GM13976 (cell line): ENCODE results near the gene NRF1.
"Not testable (repeated sequence)": the region's sequence is repeated elsewhere in the genome, so short reads cannot be mapped to it uniquely, and the experiment has no call there.

Experiments
- DNase-seq: peaks from one replicate; pipeline ENCODE4 v3.0.0; 2012; ENCODE audit warnings: low spot score
- in situ Hi-C: fragments of 300-500 bp; cut with MboI; formaldehyde crosslinking; loops from one replicate; pipeline ENCODE4 v1.12.0; 2022; ENCODE audit warnings: low sequenced_read_pairs, mixed read lengths, inconsistent platforms; ENCODE audit not compliant: unreplicated experiment
- TF ChIP-seq, protein P1 (sequence below): IDR thresholded peaks from 2 replicates; pipeline ENCODE4 v1.5.1; 2012; ENCODE audit warnings: borderline replicate concordance, mild to moderate bottlenecking; ENCODE audit not compliant: insufficient read depth; ENCODE audit errors: extremely low read depth, missing control alignments, control extremely low read depth

Gene NRF1

DNA sequence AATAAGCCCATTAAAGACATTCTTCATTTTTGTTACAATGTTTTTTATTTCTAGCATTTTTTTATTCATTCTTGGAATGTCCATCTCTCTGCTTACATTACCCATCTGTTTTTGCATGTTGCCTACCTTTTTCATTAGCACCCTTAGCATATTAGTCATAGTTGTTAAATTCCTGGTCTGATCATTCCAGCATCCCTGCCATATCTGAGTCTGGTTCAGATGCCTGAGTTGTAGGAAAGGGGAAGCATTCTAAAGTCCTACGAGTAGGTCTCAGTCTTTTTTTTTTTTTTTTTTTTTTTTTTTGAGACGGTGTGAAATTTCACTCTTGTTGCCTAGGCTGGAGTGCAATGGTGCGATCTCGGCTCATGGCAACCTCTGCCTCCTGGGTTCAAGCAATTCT lies 19.7 kb upstream of the NRF1 start:
- TF ChIP-seq, protein P1, sequence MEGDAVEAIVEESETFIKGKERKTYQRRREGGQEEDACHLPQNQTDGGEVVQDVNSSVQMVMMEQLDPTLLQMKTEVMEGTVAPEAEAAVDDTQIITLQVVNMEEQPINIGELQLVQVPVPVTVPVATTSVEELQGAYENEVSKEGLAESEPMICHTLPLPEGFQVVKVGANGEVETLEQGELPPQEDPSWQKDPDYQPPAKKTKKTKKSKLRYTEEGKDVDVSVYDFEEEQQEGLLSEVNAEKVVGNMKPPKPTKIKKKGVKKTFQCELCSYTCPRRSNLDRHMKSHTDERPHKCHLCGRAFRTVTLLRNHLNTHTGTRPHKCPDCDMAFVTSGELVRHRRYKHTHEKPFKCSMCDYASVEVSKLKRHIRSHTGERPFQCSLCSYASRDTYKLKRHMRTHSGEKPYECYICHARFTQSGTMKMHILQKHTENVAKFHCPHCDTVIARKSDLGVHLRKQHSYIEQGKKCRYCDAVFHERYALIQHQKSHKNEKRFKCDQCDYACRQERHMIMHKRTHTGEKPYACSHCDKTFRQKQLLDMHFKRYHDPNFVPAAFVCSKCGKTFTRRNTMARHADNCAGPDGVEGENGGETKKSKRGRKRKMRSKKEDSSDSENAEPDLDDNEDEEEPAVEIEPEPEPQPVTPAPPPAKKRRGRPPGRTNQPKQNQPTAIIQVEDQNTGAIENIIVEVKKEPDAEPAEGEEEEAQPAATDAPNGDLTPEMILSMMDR: no peak
- in situ Hi-C loops: no loop called here
- DNase-seq: no peak

DNA sequence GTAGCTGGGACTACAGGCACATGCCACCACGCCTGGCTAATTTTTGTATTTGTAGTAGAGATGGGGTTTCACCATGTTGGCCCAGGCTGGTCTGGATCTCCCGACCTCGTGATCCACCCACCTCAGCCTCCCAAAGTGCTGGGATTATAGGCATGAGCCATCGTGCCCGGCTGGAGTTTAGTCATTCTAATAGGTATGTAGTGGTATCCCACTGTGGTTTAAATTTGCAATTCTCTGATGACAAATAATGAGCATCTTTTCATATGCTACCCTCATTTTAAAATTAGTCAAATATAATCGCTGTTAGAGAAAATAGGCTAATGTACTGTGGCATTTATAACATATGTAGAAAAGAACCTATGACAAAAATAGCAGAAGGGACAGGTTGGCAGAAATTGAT lies 15.1 kb upstream of the NRF1 start:
- DNase-seq: not testable (repeated sequence)

DNA sequence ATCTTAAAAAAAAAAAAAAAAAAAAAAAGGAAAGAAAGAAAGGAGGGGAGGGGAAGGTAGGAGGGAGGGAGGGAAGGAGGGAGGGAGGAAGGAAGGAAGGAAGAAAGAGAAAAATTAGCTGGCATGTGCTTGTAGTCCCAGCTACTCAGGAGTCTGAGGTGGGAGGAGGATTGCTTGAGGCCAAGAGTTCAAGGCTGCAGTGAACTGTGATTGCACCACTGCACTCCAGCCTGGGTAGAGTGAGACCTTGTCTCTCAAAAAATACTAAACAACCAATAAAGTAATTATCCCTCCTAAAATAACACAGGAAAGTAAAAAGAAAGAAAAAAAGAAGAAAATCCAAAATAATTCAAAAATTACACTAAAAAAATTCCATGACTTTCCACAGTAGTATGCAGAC lies 13.8 kb upstream of the NRF1 start:
- TF ChIP-seq, protein P1: no peak
- in situ Hi-C loops: no loop called here
- no peak for DNase-seq

More for the DNA sequence above, 15.1 kb upstream of the NRF1 start:
- in situ Hi-C loops: not testable (repeated sequence)

DNA sequence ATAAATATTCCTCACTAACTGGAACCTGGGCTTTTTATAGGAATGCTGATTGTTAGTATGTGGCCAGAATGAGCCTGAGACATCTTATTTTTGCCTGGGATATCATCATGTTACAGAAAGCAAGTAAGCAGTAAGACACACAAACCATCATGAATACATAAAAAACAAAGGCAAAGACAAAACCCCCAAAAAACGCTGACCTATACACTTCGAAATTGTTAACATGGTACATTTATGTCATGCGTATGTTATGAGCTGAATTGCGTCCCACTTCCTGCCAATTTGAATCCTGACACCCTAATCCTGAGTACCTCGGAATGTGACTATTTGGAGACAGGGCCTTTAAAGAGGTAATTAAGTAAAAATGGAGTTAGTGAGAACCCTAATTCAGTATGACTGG lies 12.3 kb upstream of the NRF1 start:
- in situ Hi-C loops: no loop called here
- TF ChIP-seq, protein P1: no peak
- no peak for DNase-seq

DNA sequence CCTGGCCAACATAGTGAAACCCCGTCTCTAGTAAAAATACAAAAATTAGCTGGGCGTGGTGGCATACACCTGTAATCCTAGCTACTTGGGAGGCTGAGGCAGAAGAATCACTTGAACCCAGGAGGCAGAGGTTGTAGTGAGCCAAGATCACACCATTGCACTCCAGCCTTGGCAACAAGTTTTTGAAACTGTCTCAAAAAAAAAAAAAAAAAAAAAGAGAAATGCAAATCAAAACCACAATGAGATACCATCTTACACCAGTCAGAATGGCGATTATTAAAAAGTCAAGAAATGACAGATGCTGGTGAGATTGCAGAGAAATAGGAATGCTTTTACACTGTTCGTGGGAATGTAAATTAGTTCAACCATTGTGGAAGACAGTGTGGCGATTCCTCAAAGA lies 7.9 kb upstream of the NRF1 start:
- in situ Hi-C loops: not testable (repeated sequence)

DNA sequence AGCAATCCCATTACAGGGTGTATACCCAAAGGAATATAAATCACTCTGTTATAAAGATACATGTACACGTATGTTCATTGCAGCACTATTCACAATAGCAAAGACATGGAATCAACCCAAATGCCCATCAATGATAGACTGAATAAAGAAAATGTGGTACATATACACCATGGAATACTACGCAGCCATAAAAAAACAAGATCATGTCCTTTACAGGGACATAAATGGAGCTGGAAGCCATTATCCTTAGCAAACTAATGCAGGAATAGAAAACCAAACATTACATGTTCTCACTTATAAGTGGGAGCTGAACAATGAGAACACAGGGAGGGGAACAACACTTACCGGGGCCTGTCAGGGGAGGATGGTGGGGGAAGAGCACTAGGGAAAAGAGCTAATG lies 7.5 kb upstream of the NRF1 start:
- DNase-seq, in situ Hi-C loops: not testable (repeated sequence)

More for the DNA sequence above, 7.9 kb upstream of the NRF1 start:
- DNase-seq: not testable (repeated sequence)

DNA sequence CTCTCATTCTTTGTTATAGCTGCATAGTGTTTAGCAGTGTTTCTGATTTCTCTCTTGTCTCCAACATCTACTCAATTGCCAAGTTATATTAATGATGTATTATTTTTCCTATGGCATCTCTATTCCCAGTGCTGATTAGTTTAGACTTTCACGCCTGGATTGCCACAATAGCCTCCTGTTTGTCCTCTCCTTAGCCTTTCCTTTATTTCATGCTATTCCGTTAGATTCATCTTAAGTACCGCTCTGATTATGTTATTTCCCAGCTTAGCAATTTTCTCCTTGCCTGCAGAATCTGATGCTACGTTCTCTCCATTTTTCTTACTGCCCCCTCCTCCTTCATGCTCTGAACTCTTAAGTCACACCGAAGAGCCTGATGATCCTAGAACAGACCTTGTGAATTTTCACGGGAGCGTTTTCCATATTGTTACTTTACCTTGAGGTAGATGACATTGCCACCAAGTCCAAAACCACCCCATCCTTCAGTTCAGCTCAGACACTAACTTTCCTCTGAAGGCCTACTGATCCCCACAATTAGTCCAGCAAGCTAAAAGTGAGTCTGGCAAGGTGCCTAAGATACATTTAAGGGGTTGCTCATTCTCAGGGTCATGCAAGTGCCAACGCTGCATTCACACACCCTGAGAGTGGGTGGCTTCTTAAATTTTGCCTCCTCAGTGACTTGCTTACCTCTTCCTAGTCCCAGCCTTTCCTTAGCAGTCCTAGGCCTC lies 6.6 kb upstream of the NRF1 start:
- no peak for DNase-seq
- in situ Hi-C loops: no loop called here
- TF ChIP-seq, protein P1: no peak

DNA sequence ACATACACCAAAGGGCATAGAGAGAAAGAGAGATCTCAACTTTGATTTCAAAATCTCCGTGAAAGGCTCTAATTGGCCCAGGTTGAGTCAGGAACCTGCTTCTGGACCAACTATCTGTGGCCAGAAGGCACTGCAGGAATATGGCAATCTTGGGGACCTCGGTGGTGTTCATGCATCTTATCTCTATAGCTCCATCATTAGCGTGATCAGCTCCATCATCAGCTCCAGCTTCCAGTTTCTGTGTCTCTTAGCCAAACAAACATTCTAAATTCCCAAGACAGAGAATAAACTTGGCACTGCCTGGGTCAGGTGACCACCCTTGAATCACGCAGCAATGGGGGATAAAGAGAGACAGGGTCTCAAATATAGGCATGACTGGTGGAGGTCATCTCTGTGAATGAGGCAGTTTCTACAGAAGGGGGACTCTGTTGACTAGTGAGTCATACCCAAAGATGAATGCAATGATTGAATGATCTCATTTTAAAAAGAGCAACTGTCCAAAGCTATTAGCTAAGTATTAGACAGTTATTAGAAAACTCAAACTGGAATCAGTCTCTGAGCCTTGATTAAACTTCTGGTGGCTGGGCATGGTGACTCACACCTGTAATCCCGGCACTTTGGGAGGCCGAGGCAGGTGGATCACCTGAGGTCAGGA lies 5.4 kb upstream of the NRF1 start:
- peak; percentile 41 for DNase-seq
- TF ChIP-seq, protein P1: no peak
- in situ Hi-C loops: no loop called here
